Erythroblast (primary cell): Measurements from ENCODE around the gene TNFSF9.

Experiments
- DNase-seq, 2 experiments: peaks; one replicate each; lab custom pipeline; 2025; lab: John Stamatoyannopoulos, UW
- GATA1 ChIP-seq: IDR thresholded peaks from 2 replicates; pipeline ENCODE4 v1.6.1; 2011; ENCODE audit warnings: low read depth, mild to moderate bottlenecking, control low read depth, low read length, moderate library complexity
- POLR2A ChIP-seq: IDR thresholded peaks from 2 replicates; pipeline ENCODE4 v1.6.1; 2011; ENCODE audit warnings: mild to moderate bottlenecking, low read length

The TNFSF9 gene

DNA sequence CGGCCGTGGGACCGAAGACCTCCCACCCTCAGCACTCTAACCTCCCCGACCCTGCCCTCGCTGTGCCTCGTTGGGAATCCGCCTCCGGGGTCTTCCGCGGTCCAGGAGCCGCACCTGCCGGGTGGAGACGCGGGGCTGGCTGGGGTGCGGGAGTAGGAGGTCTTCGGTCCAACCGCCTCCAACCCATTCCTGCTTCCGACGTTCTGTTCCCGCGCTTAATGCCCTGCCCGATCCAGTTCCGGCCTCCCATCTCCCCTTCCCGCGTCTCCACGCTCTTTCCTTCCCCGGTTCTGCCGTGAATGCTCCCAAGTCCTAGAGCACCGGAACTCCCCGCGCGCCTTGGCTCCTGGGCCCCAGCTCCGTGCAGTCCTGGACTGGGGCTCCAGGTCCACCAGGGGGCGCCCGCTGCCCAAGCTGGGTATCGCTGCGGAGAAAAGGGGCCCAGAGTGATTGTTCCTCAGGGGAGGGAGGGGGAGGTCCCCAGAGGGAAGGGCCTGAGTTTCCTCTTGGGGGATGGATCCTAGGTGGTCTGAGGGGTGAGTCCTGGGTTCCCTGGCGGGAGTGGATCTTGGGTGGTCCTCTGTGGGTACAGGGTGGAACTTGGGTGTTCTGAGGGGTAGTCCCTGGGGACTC lies 14.1 kb upstream of the TNFSF9 start:
- peak; percentile 79 to 89 for DNase-seq
- TF ChIP-seq POLR2A (peak; percentile 31), GATA1 (no peak)

DNA sequence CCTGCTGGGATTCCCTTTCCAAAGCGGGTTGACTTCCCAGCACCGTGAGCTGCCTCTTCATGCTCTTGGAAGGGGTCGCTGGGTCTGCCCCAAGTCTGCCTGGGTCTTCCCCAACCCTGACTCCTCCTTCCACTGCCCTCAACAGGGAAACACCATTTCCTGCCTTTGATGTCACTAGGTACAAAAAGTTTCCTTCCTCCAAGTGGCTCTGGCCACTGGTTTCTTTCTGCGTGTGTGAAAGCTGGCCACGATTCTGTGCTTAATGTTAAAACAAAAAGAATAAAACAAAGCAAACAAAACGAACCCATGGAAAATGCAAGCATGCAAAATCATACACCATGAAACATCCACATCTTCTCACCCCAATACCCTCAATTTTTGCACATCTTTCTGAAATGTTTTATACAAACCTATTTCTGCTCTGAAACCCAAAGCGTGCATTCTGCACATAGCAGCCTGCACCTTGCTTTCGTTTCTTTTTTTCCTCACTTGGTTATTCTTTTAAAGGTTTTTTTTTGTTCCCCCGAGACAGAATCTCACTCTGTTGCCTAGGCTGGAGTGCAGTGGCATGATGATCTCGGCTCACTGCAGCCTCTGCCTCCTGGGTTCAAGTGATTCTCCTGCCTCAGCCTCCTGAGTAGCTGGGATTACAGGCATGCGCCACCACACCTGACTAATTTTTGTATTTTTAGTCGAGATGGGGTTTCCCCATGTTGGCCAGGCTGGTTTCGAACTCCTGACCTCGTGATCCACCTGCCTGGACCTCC lies 12.5 kb upstream of the TNFSF9 start:
- no peak for DNase-seq
- TF ChIP-seq GATA1 (no peak), POLR2A (no peak)

DNA sequence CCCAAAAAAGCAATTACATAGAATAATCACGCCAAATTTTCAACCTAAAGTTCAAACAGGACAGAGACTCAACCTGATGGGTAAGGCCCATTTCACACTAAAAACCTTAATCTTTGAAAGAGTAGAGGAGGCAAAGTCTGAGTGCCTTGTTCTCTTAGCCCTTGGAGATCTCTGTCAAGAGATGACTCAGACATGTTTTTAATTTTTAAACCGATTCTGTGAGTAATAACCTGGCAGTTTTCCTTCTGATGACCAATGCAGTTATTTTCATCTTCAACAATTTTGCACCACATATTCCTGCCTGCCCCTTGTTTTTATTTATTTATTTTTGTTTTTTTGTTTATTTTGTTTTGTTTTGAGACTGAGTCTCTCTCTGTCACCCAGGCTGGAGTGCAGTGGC lies 11.5 kb upstream of the TNFSF9 start:
- DNase-seq = no peak
- TF ChIP-seq GATA1 (no peak), POLR2A (no peak)

DNA sequence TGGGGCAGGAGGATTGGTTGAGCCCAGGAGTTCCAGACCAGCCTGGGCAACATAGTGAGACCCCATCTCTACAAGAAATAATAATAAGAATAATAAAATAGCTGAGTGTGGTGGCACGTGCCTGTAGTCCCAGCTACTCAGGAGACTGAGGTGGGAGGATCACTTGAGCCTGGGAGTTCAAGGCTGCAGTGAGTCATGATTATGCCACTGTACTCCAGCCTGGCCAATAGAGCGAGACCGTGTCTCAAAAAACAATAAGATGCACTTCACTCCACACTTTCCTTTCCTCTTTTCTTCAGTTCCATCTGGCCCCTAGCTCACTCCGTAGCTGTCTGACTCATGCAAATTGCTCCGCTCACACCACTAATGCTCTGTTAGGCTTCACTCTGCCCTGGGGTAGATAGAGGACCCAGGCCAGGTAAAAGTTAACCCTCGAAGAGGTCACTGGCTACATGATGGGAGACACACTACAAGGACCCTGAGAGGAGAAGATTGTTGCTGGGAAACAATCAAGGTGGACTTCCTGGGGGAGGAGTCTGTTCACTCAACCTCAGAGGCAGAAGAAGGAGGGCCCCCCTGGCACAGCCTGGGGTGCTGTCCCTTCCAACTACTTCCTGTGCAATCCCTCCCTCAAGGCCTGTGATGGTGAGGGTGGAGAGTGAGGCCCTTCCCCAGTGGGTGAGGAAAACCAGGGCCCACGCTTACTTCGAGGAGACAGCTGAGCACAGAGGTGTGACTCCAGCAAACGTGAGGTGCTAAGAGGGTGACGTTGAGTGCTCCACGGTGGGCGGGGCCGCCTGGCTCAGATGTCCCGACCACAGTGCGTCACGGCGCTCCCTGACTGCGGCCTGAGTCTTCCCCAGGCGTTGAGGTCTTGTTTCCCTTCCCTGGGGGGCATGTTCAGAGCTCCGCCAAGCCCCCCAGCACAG lies 8.8 kb upstream of the TNFSF9 start:
- DNase-seq = no peak
- TF ChIP-seq POLR2A (no peak), GATA1 (no peak)

DNA sequence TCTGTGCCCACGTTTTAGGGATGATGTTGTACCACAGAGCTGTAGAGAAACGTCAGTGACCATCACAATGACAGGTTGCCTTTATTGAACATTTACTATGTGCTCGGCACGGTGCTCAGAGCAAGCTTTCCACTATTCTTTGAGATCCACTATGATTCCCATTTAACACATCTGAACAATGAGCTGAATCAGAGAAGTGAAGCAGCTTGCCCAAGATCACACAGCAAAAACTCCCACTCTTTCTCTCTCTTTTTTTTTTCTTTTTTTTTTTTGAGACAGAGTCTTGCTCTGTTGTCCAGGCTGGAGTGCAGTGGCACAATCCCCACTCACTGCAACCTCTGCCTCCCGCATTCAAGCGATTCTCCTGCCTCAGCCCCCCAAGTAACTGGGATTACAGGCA lies 8.1 kb upstream of the TNFSF9 start:
- DNase-seq = no peak
- no peak for TF ChIP-seq GATA1
- no peak for TF ChIP-seq POLR2A

DNA sequence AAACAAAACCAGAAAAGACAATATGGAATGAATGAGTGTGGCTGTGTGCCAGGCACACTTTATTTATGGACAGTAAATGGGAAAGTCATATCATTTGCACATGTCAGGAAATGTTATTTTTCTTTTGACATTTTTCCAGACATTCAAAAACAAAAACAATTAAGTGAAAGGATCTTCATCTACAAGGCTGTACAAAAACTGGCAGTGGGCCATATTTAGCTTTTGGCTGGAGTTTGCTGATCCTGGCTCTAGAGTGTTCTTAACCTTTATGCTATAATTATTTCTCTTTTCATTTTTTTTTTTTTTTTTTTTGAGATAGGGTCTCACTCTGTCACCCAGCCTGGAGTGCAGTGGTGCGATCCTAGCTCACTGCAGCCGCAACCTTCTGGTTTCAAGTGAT lies 6.5 kb upstream of the TNFSF9 start:
- no peak for TF ChIP-seq POLR2A
- no peak for TF ChIP-seq GATA1
- DNase-seq = no peak

DNA sequence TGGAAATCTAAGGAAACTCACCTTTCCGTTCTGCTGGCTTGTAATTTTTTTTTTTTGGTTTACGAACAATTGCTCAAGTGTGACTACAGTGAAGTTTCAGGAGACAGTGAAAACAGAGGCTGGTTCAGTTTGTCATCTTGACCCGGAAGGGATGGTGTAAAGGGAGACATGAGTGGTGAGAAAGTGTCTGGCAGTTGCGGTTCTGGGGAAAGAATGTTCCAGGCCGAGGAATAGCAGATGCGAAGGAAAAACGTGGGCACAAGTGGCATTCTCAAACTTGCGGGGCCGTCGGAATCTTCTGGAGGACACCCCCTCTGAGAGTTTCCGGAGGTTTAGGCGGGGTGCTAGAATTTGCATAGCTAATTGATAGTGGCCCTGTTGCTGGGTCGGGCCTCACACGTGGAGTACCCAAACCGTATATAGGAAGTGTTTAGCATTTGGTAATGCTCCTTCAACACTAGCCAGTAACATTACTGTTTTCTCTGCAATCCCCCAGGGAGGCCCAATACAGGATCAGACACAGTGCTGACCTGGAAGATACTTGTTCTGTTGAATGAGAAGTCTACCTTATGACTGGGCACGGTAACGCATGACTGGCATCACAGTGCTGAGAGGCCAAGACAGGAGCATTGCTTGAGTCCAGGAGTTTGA lies 2.8 kb upstream of the TNFSF9 start:
- DNase-seq = no peak
- no peak for TF ChIP-seq POLR2A
- TF ChIP-seq GATA1 = no peak

DNA sequence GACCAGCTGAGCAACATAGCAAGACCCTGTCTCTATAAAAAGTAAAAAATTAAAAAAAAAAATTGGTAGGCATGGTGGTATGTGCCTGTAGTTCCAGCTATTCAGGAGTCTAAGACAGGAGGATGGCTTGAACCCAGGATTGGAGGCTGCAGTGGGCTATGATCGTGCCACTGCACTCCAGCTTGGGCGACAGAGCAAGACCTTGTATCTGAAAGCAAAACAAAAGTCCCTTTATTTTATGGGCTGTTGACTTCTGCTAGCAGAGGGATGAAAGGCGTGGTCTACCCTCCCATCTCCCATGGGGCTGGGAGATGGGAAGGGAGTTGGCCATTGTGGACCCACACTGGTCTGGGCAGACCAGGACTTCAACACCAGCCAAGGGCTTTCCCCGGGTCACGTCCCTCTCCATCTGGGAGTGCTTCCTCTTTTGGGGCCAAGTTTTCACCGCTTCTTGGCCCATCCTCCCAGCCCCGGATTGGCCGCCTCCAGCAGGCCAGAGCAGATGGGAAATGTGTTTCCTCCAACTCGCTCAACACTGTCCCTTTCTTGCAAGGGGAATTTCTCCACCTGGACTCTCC lies 2.2 kb upstream of the TNFSF9 start:
- no peak for TF ChIP-seq GATA1
- no peak for TF ChIP-seq POLR2A
- DNase-seq = no peak

DNA sequence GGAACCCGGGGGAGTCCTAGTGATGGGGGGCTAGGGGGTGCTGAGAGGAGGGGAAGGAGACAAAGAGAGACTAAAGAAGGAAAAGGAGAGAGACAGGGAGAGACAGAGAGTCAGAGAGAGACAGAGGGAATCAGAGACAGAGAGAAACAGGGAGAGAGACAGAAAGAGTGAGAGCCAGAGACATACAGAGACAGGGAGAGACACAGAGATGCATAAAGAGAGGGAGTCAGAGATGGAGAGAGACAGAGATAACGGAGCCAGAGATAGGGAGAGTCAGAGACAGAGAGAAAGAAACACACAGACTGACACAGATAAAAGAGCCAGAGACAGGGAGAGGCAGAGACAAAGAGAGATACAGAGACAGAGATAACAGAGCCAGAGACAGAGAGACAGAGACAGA lies 1.5 kb upstream of the TNFSF9 start:
- no peak for DNase-seq

DNA sequence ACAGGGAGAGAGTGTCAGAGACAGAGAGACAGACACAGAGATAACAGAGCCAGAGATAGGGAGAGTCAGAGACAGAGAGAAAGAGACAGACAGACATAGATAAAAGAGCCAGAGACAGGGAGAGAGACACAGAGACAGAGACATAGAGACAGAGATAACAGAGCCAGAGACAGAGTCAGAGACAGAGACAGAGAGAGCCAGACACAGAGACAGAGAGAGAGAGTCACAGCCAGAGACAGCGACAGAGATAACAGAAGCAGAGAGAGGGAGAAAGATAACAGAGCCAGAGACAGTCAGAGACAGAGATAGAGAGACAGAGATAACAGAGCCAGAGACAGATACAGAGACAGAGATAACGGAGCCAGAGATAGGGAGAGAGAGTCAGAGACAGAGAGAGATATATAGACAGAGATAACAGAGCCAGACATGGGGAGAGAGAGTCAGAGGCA lies 865 bp upstream of the TNFSF9 start:
- TF ChIP-seq POLR2A (no peak), GATA1 (no peak)
- no peak for DNase-seq

More for the DNA sequence above, 1.5 kb upstream of the TNFSF9 start:
- TF ChIP-seq POLR2A (no peak), GATA1 (no peak)

DNA sequence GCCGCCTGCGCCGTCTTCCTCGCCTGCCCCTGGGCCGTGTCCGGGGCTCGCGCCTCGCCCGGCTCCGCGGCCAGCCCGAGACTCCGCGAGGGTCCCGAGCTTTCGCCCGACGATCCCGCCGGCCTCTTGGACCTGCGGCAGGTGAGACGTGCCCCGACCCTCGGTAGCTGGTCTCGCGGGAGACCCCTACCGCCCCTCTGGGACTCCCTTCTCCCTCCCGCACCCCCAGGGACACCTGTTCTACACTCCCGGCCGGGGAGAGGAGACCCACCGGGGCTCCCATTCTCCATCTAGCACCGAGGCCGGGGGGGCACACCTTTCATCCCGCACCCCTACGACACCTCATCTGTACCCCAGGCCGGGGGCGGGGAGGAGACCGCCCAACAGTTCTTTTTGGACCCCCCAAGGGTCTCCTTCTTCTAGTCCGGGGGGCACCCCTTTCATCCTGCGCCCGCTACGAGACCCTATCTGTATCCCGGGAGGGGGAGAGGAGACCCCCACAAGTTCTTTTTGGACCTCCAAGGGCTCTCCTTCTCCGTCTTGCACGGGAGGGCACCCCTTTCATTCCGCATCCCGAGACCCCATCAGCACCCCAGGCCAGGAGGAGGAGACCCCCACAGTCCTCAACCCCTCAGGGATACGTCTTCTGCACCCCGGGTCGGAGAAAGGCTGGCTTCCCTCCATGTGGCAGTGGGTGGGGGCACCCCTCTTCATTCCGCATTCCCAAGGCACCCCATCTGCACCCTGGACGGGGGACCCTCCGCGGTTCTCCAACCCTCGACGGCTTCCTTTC lies 533 bp downstream of the TNFSF9 start:
- TF ChIP-seq POLR2A (peak; percentile 82), GATA1 (no peak)
- no peak for DNase-seq

DNA sequence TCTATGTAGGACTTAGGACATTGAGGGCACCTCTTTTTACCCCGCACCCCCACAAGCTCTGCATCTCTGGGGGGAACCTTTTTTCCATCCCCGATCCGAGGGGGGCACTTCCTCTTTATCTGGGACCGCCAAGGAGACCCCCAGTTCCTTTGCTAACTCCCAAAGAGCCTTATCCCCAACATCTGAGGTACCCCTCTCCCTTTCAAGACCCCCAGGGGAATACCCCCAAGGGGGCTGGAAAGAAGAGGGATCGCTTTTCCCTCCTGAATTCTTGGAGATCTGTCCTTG lies 1.1 kb downstream of the TNFSF9 start:
- no peak for TF ChIP-seq POLR2A
- DNase-seq = no peak
